K562 (cell line): ENCODE results near the gene CBL. TPM values are rescaled to one million over a fixed set of nuclear protein-coding genes. Genes with fewer than 3 reads are reported as not detected.

Source experiments
- BCOR ChIP-seq: fragments of 450-650 bp; IDR thresholded peaks from 2 replicates; pipeline ENCODE4 v1.6.1; 2016
- CAMTA2 ChIP-seq: fragments of 250-450 bp; sonication (Bioruptor Pico); conservative IDR thresholded peaks from 2 replicates; pipeline ENCODE4 v1.5.1; 2022
- CBX2 ChIP-seq: fragments of 200-600 bp; sonication (generic); IDR thresholded peaks from one replicate; pipeline ENCODE4 v1.6.1; 2012; ENCODE audit warnings: mild to moderate bottlenecking, low read length, inconsistent platforms; ENCODE audit not compliant: insufficient read depth, poor library complexity, severe bottlenecking
- CHD1 ChIP-seq: fragments of 200-600 bp; sonication (generic); IDR thresholded peaks from one replicate; pipeline ENCODE4 v1.6.1; 2012; ENCODE audit warnings: mild to moderate bottlenecking, moderate library complexity, low read length, inconsistent platforms
- DIDO1 ChIP-seq: fragments of 450-650 bp; IDR thresholded peaks from 2 replicates; pipeline ENCODE4 v1.6.1; 2016; ENCODE audit warnings: low read depth, missing biosample characterization, missing genetic modification characterization
- ETS2 ChIP-seq: IDR thresholded peaks from 2 replicates; pipeline ENCODE4 v1.6.1; 2016; ENCODE audit warnings: borderline replicate concordance, missing genetic modification characterization, mild to moderate bottlenecking, moderate library complexity, missing compliant biosample characterization; ENCODE audit not compliant: poor library complexity, severe bottlenecking
- HDAC8 ChIP-seq: fragments of 450-650 bp; IDR thresholded peaks from 2 replicates; pipeline ENCODE4 v1.6.1; 2016; ENCODE audit warnings: mild to moderate bottlenecking, missing genetic modification characterization, moderate library complexity, missing compliant biosample characterization
- IFI16 ChIP-seq: fragments of 250-450 bp; sonication (Bioruptor Pico); IDR thresholded peaks from 2 replicates; pipeline ENCODE4 v2.1.2; 2022; ENCODE audit warnings: mild to moderate bottlenecking, inconsistent platforms
- L3MBTL2 ChIP-seq: fragments of 450-650 bp; IDR thresholded peaks from 2 replicates; pipeline ENCODE4 v1.6.1; 2016; ENCODE audit warnings: mild to moderate bottlenecking, moderate library complexity
- MAFF ChIP-seq: IDR thresholded peaks from 2 replicates; pipeline ENCODE4 v1.6.1; 2012; ENCODE audit warnings: low read length, improper control_type of control experiment
- MBD2 ChIP-seq: sonication (generic); IDR thresholded peaks from 2 replicates; pipeline ENCODE4 v1.6.1; 2016; ENCODE audit warnings: low read depth, borderline replicate concordance
- NFIX ChIP-seq: fragments of 250-450 bp; sonication (Bioruptor Pico); IDR thresholded peaks from 2 replicates; pipeline ENCODE4 v1.4.0; 2020; ENCODE audit warnings: low read depth, mild to moderate bottlenecking, moderate library complexity
- POLR3A ChIP-seq: IDR thresholded peaks from 2 replicates; pipeline ENCODE4 v1.6.1; 2011; ENCODE audit warnings: borderline replicate concordance, mild to moderate bottlenecking, moderate library complexity; ENCODE audit not compliant: insufficient read length, insufficient read depth; ENCODE audit errors: extremely low read depth
- PPARD ChIP-seq: fragments of 250-450 bp; sonication (Bioruptor Pico); IDR thresholded peaks from 2 replicates; pipeline ENCODE4 v1.8.0; 2022; ENCODE audit warnings: inconsistent platforms, mild to moderate bottlenecking, moderate library complexity
- RUNX1 ChIP-seq: sonication (generic); IDR thresholded peaks from 2 replicates; pipeline ENCODE4 v1.6.1; 2016; ENCODE audit warnings: antibody characterized with exemption, low read depth
- WHSC1 ChIP-seq: IDR thresholded peaks from one replicate; pipeline ENCODE4 v1.6.1; 2012; ENCODE audit warnings: low read length, control low read depth, inconsistent platforms
- ZNF124 ChIP-seq: sonication (generic); formaldehyde crosslinking; IDR thresholded peaks from 2 replicates; pipeline ENCODE4 v1.8.1; 2022; ENCODE audit warnings: missing genetic modification reagents
- ZNF561 ChIP-seq: fragments of 450-650 bp; formaldehyde crosslinking; conservative IDR thresholded peaks from 2 replicates; pipeline ENCODE4 v1.4.0; 2020; ENCODE audit warnings: mild to moderate bottlenecking, moderate library complexity
- ZNF57 ChIP-seq: fragments of 450-650 bp; formaldehyde crosslinking; IDR thresholded peaks from 2 replicates; pipeline ENCODE4 v1.4.0; 2020; ENCODE audit warnings: mild to moderate bottlenecking, moderate library complexity
- ZSCAN29 ChIP-seq: fragments of 450-650 bp; IDR thresholded peaks from 2 replicates; pipeline ENCODE4 v1.6.1; 2017
- polyA plus RNA-seq, 8 experiments: library from polyadenylated mRNA; depleted of rRNA in 4 of 8; stranded (reverse) in 5 of 8; unstranded in 3 of 8; fragments of >200 nt; fragmentation: Nextera tagmentation in 2 of 8; fragmentation: Illumina TruSeq in 1 of 8; extraction: Ambion mirVana in 2 of 8; extraction: Trizol in 1 of 8; gene quantifications; 2 replicates each; pipeline versions ENCODE4 v1.2.1 to v1.2.3, GENCODE V29; 2011 to 2014; ENCODE audit warnings: inconsistent platforms in 1 of 8, missing spikeins in 1 of 8
- total RNA-seq, 7 experiments: library from RNA; depleted of rRNA in 6 of 7; stranded (reverse); fragments of >200 nt in 6 of 7; fragmentation: Illumina TruSeq in 2 of 7; extraction: Trizol in 2 of 7; gene quantifications; 2 replicates each; pipeline versions ENCODE4 v1.2.1 to v1.2.3, GENCODE V29; 2011 to 2021; ENCODE audit warnings: low replicate concordance in 1 of 7
- TF ChIP-seq, protein P1 (sequence below): fragments of 450-650 bp; IDR thresholded peaks from 2 replicates; pipeline ENCODE4 v1.6.1; 2017; ENCODE audit warnings: antibody characterized with exemption, mild to moderate bottlenecking
- TF ChIP-seq, protein P2 (sequence below): fragments of 250-450 bp; sonication (Bioruptor Pico); IDR thresholded peaks from 2 replicates; pipeline ENCODE4 v1.5.0; 2021
- TF ChIP-seq, protein P3 (sequence below): fragments of 450-650 bp; IDR thresholded peaks from 2 replicates; pipeline ENCODE4 v1.6.1; 2016; ENCODE audit warnings: antibody characterized with exemption

The CBL gene
- total and polyA plus RNA-seq, 9 of the 15 experiments (the other 6 are each of a cell fraction or from before 2014, with no cell fraction given) = 3.2 to 24.9 (median 9.9) TPM

DNA sequence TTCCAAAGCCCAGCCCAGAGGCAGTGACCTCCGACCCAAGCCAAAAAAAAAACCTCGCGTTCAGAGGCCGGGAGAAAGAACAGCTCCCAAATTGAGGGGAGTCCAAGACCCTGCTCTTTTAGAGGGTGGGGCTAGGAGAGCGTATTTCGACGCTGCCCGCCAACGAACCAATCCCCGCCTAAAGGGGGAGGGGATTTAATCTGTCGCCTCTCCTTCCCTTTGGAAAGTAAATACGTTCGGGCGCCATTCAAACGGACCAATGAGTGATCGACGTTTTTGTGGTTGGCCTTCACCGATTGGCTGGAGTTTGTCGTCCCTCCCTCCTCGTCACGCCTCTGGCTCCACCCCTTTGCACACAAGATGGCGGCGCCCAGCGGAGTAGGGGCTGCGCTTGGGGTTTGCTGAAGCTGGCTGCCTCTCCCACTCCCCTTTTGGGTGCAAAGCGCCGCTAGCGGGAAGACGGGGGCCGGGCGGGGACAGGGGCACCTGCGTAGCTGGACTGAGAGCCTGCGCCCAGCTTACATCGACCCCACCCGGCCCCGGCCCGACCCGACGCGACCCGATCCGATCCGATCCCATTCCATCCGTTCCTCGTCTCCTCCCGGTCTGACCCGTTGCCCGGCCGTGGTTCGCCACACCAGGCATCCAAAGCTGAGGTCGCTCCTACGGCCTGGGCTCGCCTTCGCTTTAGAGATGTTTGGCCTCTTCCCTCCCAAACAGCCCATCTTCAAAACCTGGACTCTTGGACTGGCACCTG, 128.2 kb downstream of the CBL start, which contains the start of gene RNF26 (continued):
- TF ChIP-seq ZNF124 = no peak
- no peak for TF ChIP-seq POLR3A
- TF ChIP-seq, protein P1, sequence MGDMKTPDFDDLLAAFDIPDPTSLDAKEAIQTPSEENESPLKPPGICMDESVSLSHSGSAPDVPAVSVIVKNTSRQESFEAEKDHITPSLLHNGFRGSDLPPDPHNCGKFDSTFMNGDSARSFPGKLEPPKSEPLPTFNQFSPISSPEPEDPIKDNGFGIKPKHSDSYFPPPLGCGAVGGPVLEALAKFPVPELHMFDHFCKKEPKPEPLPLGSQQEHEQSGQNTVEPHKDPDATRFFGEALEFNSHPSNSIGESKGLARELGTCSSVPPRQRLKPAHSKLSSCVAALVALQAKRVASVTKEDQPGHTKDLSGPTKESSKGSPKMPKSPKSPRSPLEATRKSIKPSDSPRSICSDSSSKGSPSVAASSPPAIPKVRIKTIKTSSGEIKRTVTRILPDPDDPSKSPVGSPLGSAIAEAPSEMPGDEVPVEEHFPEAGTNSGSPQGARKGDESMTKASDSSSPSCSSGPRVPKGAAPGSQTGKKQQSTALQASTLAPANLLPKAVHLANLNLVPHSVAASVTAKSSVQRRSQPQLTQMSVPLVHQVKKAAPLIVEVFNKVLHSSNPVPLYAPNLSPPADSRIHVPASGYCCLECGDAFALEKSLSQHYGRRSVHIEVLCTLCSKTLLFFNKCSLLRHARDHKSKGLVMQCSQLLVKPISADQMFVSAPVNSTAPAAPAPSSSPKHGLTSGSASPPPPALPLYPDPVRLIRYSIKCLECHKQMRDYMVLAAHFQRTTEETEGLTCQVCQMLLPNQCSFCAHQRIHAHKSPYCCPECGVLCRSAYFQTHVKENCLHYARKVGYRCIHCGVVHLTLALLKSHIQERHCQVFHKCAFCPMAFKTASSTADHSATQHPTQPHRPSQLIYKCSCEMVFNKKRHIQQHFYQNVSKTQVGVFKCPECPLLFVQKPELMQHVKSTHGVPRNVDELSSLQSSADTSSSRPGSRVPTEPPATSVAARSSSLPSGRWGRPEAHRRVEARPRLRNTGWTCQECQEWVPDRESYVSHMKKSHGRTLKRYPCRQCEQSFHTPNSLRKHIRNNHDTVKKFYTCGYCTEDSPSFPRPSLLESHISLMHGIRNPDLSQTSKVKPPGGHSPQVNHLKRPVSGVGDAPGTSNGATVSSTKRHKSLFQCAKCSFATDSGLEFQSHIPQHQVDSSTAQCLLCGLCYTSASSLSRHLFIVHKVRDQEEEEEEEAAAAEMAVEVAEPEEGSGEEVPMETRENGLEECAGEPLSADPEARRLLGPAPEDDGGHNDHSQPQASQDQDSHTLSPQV = no peak
- TF ChIP-seq, protein P2, sequence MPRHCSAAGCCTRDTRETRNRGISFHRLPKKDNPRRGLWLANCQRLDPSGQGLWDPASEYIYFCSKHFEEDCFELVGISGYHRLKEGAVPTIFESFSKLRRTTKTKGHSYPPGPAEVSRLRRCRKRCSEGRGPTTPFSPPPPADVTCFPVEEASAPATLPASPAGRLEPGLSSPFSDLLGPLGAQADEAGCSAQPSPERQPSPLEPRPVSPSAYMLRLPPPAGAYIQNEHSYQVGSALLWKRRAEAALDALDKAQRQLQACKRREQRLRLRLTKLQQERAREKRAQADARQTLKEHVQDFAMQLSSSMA (CRISPR knock-in tag) = no peak
- TF ChIP-seq CAMTA2 = no peak
- no peak for TF ChIP-seq CBX2
- no peak for TF ChIP-seq HDAC8
- no peak for TF ChIP-seq DIDO1 (tag)
- TF ChIP-seq MBD2 = peak; percentile 94
- no peak for TF ChIP-seq ETS2 (tag)
- no peak for TF ChIP-seq CHD1
- TF ChIP-seq PPARD (CRISPR knock-in tag) = no peak
- no peak for TF ChIP-seq WHSC1
- TF ChIP-seq RUNX1 = no peak
- no peak for TF ChIP-seq ZSCAN29
- TF ChIP-seq MAFF = no peak
- TF ChIP-seq NFIX (CRISPR knock-in tag) = no peak
- 0 out of 2 replicates have a peak, but pooled peaks have one; percentile 14 for TF ChIP-seq BCOR
- no peak for TF ChIP-seq ZNF57 (CRISPR knock-in tag)
- no peak for TF ChIP-seq IFI16 (CRISPR knock-in tag)
- TF ChIP-seq, protein P3, sequence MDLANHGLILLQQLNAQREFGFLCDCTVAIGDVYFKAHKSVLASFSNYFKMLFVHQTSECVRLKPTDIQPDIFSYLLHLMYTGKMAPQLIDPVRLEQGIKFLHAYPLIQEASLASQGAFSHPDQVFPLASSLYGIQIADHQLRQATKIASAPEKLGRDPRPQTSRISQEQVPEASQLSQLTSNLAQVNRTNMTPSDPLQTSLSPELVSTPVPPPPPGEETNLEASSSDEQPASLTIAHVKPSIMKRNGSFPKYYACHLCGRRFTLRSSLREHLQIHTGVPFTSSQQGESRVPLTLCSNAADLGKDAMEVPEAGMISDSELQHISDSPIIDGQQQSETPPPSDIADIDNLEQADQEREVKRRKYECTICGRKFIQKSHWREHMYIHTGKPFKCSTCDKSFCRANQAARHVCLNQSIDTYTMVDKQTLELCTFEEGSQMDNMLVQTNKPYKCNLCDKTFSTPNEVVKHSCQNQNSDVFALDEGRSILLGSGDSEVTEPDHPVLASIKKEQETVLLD = no peak
- TF ChIP-seq L3MBTL2 = peak; percentile 53; the same call in 1 of the 2 replicates
- TF ChIP-seq ZNF561 (CRISPR knock-in tag) = no peak
